NCI-H2107 treated with DMSO at 0.1 percent for 48 hours (cell line): Measurements from ENCODE around the gene GEMIN2.
"Not testable (repeated sequence)": the region's sequence is repeated elsewhere in the genome, so short reads cannot be mapped to it uniquely, and the experiment has no call there.

Experiments used
- DNase-seq: peaks from one replicate; lab custom pipeline; 2025; ENCODE audit not compliant: unreplicated experiment; lab: John Stamatoyannopoulos, UW

Gene GEMIN2, protein sequence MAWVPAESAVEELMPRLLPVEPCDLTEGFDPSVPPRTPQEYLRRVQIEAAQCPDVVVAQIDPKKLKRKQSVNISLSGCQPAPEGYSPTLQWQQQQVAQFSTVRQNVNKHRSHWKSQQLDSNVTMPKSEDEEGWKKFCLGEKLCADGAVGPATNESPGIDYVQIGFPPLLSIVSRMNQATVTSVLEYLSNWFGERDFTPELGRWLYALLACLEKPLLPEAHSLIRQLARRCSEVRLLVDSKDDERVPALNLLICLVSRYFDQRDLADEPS

DNA sequence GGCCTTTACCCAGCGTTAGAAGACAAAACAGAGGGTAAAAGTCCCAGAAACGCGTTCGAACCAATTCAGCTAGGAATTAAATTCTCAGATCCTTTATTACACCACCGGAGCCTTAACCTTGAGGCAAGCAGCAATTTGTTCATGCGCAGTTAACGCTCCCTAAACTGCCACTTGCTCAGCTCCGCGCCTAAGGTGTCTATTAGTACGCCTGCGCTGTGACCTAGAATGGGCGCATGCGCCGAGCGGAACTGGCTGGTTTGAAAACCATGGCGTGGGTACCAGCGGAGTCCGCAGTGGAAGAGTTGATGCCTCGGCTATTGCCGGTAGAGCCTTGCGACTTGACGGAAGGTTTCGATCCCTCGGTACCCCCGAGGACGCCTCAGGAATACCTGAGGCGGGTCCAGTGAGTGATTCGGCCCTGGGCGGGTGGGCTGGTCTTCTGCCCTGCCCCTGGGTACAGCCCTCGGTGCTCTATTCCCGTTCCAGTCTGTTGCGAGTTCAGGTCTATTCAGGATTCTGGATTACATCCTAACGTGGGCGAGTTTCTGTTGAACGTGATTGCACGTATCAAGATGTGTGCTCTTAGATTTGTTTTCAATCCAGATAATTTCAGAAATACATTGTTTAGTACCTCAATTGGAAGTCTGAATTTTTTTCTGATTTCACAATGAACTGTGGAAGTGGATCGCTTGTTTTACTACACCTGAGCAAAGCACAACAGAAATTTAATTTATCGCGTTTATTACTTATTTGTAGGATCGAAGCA, at the start of gene GEMIN2:
Gene GEMIN2, plus strand, starts transcription at position 251 of the 766 bp plus-strand sequence. Its CDS starts 16 bp downstream, at position 267.
- DNase-seq, result peak; percentile 98

DNA sequence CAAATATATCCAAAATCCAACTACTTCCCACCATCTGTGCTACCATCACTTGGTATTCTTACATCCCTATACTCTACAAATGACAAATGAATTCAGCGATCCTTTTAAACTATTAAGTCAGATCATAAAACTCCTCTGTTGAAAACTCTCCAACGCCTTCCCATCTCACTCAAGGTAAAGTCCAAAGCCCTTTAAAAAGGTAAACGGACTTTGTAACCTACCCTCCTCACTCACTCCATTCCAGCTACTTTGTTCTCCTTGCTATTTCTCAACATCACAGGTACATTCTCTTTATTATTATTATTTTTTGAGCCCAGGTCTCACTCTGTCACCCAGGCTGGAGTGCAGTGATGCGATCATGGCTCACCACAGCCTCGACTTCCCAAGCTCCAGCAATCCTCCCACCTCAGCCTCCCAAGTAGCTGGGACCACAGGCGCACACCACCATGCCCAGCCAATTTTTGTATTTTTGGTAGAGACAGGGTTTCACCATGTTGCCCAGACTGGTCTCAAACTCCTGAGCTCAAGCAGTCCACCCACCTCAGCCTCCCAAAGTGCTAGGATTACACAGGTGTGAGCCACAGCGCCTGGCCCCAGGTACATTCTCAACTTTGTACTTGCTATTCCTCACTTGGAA, 44.8 kb upstream of the GEMIN2 start:
- DNase-seq, result not testable (repeated sequence)

DNA sequence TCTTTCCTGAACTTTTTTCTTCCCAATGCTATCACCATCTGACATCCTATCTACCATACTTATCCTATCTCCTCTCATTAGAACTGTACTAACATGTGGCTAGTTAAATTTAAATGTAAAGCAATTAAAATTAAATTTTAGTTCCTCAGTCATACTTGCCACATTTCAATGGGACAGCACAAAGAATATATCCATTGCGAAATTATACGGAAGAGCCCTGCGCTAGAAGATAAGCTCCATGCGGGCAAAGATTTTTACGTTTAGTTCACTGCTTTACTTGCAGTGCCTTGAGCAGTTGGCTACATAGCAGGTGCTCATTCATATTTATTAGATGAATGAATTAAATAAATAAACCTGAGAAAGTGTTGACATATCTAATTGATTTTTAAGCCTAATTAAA, 44.2 kb upstream of the GEMIN2 start:
- DNase-seq, result no peak

DNA sequence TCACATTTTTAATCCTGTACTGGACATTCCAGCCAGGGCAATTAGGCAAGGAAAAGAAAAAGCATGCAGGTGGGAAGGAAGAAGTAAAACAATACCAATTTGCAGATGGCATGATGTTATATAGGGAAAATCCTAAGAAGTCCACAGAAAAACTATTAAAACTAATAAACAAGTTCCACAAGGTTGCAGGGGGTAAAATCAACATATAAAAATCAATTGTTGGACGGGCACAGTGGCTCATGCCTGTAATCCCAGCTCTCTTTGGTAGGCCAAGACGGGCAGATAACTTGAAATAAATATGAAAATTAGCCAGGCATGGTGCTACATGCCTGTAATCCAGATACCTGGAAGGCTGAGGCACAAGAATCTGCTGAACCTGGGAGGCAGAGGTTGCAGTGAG, 43.0 kb upstream of the GEMIN2 start:
- no peak for DNase-seq

DNA sequence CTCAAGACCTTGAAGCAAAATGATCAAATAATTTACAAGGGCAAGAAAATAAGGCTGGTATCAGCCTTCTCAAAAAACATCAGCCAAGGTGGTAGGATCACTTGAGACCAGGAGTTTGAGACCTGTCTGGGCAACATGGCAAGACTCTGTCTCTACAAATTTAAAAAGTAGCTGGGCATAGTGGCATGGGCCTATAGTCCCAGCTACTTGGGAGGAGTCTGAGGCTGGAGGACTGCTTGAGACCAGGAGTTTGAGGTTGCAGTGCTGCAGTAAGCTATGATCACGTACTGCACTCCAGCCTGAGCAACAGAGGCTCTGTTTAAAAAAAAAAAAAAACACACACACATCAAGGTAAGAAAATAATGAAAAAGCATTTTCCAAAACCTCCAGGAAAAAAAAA, 33.2 kb upstream of the GEMIN2 start:
- DNase-seq, result no peak

DNA sequence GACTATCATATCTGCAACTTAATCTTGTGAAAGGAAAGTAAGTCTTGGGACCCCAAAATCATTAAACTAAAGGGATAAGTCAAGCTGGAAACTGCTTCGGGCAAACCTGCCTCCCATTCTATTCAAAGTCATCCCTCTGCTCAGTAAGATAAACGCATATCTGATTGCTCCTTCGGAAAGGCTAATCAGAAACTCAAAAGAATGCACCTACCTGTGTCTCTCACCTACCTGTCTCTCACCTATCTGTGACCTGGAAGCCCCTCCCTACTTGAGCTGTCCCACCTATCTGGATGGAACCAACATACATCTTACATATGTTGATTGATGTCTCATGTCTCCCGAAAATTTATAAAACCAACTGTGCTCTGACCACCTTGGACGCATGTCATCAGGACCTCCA, 31.0 kb upstream of the GEMIN2 start:
- DNase-seq, result no peak

DNA sequence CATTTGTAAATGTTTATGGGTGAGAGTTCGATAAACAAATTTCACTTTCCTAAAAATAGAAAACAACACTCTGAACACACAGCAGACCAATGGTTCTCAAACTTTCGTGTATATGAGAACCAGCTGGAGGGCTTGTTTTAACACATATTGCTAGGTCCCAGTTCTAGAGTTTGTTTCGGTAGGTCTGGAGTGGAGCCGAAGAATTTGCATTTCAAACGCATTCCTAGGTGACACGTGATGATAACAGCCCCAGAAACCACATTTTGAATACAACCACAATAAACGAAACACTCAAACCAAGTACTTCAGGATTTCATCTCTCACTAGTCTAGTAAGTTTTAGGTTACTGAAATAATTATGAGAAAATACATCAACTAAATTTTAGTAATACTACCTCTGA, 28.2 kb upstream of the GEMIN2 start:
- DNase-seq, result peak; percentile 56

DNA sequence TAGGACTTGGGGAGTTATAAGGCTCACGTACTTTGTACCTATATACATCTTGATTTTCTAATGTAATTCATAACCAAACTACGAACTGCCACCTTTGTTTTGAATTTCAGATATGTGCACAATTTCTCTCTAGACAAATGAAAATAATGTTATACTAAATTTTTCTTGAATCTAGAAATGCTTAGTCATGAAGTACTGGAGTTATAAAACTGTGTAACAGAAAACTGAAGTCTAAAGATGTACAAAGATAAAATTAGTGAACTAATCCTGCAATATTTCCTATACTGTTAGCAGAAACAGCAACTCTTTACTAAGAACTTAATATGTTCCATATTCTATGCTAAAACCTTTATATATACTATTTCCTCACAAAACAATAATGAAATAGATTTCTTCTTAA, 26.6 kb upstream of the GEMIN2 start:
- DNase-seq, result no peak

DNA sequence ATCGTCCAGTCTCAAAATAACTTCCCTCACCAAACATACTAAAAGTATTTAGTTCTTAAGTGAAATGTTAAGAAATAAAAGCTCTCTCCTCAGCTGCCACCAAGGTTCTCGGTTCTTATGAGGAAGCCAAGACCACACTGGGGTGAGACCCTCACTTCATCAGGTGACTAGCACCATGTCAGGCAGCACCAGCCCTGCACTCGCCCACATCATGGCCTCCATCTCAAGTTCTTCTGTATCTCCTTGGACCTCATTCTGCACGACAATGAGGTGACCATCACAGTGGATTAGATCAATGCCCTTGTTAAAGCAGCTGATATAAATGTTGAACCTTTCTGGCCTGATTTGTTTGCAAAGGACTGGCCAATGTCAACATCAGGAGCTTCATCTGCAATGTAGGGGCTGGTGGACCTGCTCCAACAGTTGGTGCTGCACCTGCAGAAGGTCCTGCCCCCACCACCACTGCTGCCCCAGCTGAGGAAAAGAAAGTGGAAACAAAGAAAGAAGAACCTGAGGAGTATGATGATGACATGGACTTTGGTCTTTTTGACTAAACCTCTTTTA, 23.5 kb upstream of the GEMIN2 start:
- DNase-seq, result no peak

DNA sequence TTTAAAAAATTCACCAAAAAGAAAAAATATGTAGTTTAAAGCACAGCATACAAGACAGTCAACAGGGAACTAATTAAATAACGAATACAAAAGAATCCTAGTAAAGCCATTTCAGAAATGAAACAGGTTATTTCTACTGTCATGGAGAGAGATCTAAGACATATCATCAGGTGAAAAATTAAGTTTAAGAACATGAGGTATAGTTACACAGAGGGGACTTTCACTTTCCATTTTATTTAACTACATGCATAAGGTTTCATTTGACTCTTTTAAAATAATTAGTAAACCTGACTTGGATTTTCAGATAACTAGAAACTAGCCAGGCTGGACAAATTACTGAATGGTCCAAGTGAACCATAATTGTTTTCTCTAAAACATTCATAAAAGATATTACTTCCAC, 22.4 kb upstream of the GEMIN2 start:
- DNase-seq, result no peak

DNA sequence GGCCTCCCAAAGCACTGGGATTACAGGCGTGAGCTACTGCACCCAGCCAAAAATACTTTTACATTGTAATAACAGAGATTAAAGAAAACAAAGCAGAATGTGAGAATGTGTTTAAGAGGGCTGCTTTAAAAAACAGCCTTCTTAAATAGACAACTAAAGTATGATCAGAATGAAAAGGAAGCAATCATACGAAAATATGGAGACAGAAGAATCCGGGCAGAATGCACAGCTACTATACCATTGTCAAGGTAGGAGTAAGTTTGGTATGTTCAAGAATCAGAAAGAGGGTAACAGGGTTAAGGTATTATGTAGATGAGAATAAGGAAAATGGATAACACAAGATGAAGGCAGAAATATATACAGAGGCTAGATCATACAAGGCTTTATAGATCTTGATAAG, 19.6 kb upstream of the GEMIN2 start:
- DNase-seq, result no peak

DNA sequence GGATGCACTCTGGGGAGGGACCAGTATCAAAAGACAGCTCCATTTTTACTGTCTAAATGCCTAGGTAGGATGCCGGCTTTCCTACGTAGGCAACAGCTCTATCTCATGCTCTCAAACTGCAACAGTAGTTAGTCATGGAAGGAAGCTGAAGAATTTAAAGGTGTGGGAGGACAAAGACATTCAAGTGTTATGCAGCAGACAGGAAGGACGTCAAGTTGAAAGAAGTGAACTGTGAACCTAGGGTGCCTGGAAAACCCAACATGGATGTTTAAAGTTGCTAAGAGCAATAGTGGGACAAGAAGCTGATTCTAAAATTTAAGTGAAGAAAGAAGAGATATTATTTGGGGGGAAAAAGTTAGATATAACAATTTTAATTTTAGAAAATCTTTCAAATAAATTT, 17.0 kb upstream of the GEMIN2 start:
- no peak for DNase-seq

DNA sequence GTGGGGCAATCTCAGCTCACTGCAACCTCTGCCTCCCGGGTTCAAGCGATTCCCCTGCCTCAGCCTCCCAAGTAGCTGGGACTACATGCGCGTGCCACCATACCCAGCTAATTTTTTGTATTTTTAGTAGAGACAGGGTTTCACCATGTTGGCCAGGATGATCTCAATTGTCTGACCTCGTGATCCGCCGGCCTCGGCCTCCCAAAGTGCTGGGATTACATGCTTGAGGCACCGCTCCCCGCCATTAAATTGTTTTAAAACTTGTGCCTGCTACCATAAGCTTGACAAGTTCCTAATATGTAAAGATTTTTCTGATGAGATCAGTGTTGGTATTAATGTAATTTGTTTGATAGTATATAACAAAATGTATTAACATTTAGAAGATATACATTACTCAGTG, 14.9 kb upstream of the GEMIN2 start:
- DNase-seq, result not testable (repeated sequence)

DNA sequence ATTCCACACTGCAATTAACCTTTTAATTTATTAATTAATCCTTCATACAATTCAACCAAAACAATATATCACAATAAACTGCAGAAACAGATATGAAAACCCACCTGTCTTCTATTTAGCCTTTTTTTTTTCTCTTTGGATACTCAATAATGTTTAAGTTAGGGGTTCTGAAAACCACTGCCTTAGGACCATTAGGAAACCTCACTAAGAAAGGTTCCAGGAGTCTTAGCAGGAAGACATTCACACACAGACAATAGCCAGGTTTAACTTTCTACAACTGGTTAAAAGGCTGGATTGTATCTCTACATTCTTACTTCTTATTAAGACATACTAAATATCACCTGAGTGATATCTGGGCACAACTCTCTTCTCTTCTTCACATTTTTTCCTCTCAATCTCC, 14.4 kb upstream of the GEMIN2 start:
- DNase-seq, result no peak

DNA sequence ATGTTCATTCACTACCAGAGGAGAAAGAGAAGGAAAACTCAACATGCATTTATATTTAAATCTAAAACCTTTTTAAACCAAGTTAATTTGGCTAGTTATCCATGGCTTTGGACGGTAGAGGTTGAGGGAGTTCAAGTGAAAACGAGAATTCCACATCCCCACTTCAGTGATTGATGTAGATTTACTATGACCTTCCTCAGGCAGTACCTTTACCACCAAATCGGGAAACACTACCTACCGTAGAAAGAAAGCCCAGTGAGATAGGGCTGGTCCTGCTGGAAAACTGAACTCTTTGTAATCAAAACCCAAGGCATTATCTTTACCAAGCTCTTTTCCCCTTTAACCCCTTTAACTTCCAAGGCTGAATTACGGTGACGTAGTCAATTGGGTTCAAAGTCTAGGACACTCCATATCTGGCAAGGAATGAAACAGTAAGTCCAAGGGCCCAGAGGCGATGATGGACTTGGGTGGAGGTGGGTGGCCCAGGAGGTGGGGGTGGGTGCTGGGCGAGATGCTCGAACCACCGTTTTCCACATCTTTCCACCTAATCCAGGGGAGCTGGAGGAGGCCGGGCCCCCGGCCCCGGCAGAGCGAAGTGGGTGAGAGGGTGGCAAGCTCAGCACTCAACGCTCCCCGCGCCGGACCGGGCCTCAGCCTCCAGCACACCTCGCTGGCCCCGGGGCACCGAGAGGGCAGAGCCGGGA, 11.7 kb upstream of the GEMIN2 start:
- DNase-seq, result peak; percentile 37

DNA sequence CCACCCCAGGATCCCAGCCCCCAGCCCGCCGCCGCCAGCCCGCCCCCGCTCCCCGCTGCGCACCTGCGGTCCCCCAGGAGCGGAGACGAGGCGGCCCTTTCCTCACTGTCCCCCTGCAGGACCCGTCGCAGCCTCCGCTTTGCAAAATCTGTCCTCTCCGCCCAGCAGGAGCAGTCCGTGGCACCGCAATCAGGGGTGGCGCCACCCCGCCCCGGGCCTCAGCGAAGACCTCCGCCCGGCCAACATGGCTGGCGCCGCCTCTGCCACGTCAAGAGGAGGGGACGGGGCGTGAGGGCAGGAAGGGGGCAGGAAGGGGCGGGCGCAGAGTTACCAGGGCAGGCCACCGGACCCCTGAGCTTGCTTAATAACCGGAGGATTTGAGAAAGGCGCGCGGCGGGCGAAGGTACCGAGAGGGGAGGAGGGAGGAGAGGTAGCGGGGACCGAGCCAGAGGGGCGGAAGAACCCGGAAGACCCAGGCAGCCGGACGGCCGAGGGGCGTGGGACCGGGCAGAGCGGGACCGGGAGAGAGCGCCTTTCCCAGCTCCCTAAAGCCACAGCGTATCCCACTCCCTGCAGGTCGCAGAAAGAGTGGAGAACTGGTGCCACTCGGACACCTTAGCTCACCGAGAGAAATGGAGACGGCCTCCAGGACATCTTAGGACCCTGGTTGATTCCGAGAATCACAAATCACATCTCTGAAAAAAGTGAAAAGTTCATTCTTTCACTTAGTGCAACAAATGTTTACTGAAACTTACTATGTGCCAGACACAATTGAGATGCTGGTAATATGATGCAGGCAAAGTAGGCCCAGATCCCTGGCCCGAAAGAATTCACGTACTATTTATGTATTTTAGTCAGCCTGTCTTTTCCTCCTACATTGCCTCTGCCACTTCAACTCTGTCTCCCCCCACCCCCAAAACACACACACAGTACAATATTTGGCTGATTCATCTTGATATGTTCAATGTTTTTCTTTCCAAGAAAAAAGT, 10.9 kb upstream of the GEMIN2 start, which contains the start of gene SEC23A:
Gene SEC23A, minus strand, starts transcription at position 267 of the 989 bp plus-strand sequence. CDS start 7,117 bp downstream, outside the sequence.
- peak; percentile 55 for DNase-seq

DNA sequence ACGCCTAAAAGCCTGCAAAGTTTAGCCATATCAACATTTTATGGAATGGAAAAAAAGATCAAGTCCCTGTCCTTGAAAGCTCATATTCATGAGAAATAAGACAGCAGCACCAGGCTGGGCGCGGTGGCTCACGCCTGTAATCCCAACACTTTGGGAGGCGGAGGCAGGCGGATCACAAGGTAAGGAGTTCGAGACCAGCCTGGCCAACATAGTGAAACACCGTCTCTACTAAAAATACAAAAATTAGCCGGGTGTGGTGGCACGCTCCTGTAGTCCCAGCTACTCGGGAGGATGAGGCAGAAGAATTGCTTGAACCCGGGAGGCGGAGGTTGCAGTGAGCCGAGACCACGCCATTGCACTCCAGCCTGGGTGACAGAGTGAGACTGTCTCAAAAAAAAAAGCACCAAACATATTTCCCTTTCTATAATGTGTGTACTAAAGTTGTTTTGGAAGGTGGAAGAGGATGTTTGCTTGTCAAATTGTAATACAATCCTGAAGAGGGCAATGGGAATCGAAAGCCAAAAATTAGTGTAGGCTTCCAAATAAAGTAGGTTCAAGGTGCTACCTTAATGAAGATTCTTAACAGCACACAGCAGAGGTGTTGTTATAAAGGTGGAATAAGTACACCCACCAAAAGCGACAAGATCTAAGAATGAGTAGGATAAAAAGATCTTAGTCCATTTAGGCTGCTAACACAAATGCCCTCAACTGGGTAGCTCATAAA, 9.9 kb upstream of the GEMIN2 start:
- DNase-seq, result not testable (repeated sequence)

DNA sequence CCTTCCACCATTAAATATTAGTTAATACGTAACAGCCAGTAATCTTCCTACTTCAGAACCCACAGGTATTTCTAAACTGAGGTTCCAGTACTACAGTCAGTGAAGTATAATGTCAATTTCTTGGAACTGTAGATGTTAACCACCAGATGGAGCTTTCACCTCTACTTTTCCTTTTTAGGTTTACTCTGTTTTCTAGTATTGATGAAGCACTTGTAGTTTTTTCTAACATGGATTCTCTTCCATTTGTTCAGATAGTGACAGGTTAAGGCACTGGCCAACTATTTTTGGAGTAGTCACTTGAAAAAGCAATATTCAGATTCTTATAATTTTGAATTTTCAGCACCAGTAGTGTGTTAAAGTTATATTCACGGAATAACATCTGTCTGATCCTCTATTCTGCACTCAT, 6.5 kb upstream of the GEMIN2 start:
- DNase-seq, result peak; percentile 66

DNA sequence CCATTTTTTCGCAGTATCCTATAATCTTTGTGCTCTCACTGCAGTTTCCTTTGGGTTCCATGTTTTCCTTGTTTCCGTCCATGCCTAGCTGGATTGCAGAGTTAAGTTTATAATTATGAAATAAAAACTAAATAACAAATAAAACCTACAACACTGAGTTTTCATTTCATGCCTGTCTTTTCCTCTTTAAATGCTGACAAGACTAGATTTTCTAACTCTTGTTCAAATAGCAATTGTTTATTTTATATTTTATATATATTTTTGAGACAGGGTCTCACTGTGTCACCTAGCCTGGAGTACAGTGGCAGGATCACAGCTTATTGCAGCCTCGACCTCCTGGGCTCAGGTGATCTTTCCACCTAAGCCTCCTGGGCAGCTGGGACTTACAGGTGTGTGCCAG, 5.3 kb upstream of the GEMIN2 start:
- no peak for DNase-seq
